ENCODE measurements around the gene ITM2B.
"Not testable (repeated sequence)": the region's sequence is repeated elsewhere in the genome, so short reads cannot be mapped to it uniquely, and the experiment has no call there.

ITM2B gene

DNA sequence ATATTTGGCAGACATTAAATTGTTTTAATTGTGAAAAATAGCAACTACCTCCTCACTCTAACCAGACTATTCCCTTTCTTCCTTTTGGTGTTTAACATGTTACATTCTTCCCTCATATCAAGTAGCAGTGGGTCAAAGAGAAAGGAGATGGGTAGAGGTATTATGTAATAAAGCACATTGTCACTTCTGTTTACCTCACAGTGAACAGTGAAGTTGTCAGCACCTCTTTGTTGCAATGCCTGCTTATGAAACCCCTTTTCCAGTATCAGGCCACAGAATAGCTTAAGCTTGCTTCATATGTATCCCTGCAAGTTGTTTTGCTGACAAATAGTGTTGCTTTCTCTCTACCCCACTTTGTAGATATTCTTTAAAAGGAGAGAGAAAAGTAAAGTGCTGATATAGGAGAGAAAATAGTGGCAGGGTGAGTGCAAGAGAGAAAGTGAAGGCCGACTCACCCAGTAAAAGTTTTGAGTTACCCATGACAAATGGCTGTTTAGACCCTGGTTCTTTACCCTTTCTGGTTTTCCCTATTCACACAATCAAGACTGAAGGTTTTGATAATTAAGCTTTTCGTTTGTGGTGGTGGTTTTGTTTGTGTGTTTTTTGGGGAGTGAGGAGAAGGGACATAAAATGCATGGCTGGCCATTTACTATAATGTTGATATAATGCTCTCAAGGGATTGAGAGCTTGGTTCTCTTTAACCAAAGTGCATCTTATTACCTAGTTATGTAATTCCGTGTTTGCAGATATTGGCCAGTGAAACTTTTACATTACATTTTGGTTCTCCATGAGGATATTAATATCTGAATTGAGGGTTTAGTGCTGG, 3.7 kb downstream of the ITM2B start:
- Histone ChIP-seq H3K4me1 (ENCODE audit: control insufficient read depth in 1 of 2, insufficient read depth in 2 of 2, low read length in 2 of 2) (peaks cover 51 to 55% of the 10 kb centered on the region in 2 donors), H3K27ac (ENCODE audit: low read depth, low read length) (no peak overlapping the region), H3K9ac (ENCODE audit: low read depth in 1 of 2, low read length in 2 of 2) (peak overlapping the region in 1 of 2 donors; percentile 99), H3K9me3 (ENCODE audit: control insufficient read depth in 1 of 2, low read length in 2 of 2) (no peaks in the 10 kb centered on the region), H3K36me3 (ENCODE audit: control insufficient read depth in 1 of 2, insufficient read depth in 2 of 2, low read length in 2 of 2) (peaks cover 2 to 19% of the 10 kb centered on the region in 2 donors), H3K27me3 (ENCODE audit: control insufficient read depth in 1 of 2, insufficient read depth in 2 of 2, low read length in 2 of 2) (no peaks in the 10 kb centered on the region), H3K4me3 (ENCODE audit: low read depth in 1 of 2, low read length in 2 of 2) (peak overlapping the region; percentile 89 to 94)

GRCh38 chr13:48239369-48239768, 6.4 kb downstream of the ITM2B start:
- Histone ChIP-seq H3K36me3 (ENCODE audit: control insufficient read depth in 1 of 2, insufficient read depth in 2 of 2, low read length in 2 of 2) (peaks cover 2 to 19% of the 10 kb centered on the region in 2 donors), H3K4me1 (ENCODE audit: control insufficient read depth in 1 of 2, insufficient read depth in 2 of 2, low read length in 2 of 2) (peaks cover 42 to 58% of the 10 kb centered on the region in 2 donors)
- H3K27me3 ChIP-seq (ENCODE audit: control insufficient read depth in 1 of 2, insufficient read depth in 2 of 2, low read length in 2 of 2); H3K9ac ChIP-seq (ENCODE audit: low read depth in 1 of 2, low read length in 2 of 2); H3K27ac ChIP-seq (ENCODE audit: low read depth, low read length); H3K4me3 ChIP-seq (ENCODE audit: low read depth in 1 of 2, low read length in 2 of 2); H3K9me3 ChIP-seq (ENCODE audit: control insufficient read depth in 1 of 2, low read length in 2 of 2): not testable (repeated sequence)

- H3K9ac ChIP-seq (ENCODE audit: low read depth in 1 of 2, low read length in 2 of 2), result no peak overlapping the region
- H3K4me3 ChIP-seq (ENCODE audit: low read depth in 1 of 2, low read length in 2 of 2), result no peak overlapping the region
- H3K27ac ChIP-seq (ENCODE audit: low read depth, low read length), result no peak overlapping the region
Observed at GRCh38 chr13:48241651-48242050, 8.6 kb downstream of the ITM2B start.

DNA sequence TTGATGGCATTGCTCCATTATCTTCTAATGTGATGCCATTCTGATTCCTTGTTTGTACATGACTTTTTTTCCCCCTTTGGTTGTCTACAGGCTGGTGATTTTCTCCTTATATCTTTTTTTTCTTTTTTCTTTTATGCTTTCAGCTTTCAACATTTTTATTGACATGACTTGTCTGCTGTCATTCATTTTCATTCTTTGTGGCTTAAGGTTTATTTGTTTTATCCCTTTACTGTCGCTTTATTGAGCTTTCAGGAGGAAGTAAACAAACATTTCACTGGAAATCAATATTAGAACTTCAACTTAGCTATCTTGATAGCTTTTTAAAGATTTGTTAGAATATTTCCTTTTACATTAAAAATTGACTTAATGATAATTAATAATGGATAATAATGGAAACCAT, 9.7 kb downstream of the ITM2B start:
- no peak overlapping the region for H3K4me3 ChIP-seq (ENCODE audit: low read depth in 1 of 2, low read length in 2 of 2)

More at GRCh38 chr13:48241651-48242050, 8.6 kb downstream of the ITM2B start:
- H3K4me1 ChIP-seq (ENCODE audit: control insufficient read depth in 1 of 2, insufficient read depth in 2 of 2, low read length in 2 of 2), result peaks cover 31 to 47% of the 10 kb centered on the region in 2 donors
- peaks cover 2 to 18% of the 10 kb centered on the region in 2 donors for H3K36me3 ChIP-seq (ENCODE audit: control insufficient read depth in 1 of 2, insufficient read depth in 2 of 2, low read length in 2 of 2)
- H3K27me3 ChIP-seq (ENCODE audit: control insufficient read depth in 1 of 2, insufficient read depth in 2 of 2, low read length in 2 of 2), result no peaks in the 10 kb centered on the region
- no peaks in the 10 kb centered on the region for H3K9me3 ChIP-seq (ENCODE audit: control insufficient read depth in 1 of 2, low read length in 2 of 2)

DNA sequence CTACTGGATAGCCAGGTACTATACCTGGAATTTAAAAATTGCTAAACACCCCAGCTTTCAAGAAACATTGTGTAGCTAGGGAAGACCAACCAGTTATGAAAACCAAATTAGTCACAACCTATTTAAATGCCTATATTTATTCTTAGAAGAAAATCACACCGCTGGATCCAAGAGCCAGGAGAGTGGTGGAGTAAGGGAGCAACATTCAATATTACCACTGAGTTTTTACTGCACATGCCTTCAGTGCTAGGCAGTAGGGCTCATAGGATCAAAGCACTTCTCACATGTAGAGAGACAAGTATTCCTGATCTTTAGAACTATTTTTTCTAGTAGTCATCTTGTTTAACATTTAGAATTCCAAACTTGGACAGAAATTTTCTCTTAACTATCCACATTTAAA, 11.2 kb downstream of the ITM2B start:
- Histone ChIP-seq H3K4me1 (ENCODE audit: control insufficient read depth in 1 of 2, insufficient read depth in 2 of 2, low read length in 2 of 2) (peaks cover 13 to 28% of the 10 kb centered on the region in 2 donors), H3K36me3 (ENCODE audit: control insufficient read depth in 1 of 2, insufficient read depth in 2 of 2, low read length in 2 of 2) (peaks cover 1 to 14% of the 10 kb centered on the region in 2 donors), H3K27me3 (ENCODE audit: control insufficient read depth in 1 of 2, insufficient read depth in 2 of 2, low read length in 2 of 2) (no peaks in the 10 kb centered on the region), H3K9me3 (ENCODE audit: control insufficient read depth in 1 of 2, low read length in 2 of 2) (no peaks in the 10 kb centered on the region), H3K9ac (ENCODE audit: low read depth in 1 of 2, low read length in 2 of 2) (no peak overlapping the region), H3K4me3 (ENCODE audit: low read depth in 1 of 2, low read length in 2 of 2) (no peak overlapping the region), H3K27ac (ENCODE audit: low read depth, low read length) (no peak overlapping the region)

More for the DNA sequence above, 9.7 kb downstream of the ITM2B start:
- Histone ChIP-seq H3K36me3 (ENCODE audit: control insufficient read depth in 1 of 2, insufficient read depth in 2 of 2, low read length in 2 of 2) (peaks cover 2 to 15% of the 10 kb centered on the region in 2 donors), H3K27me3 (ENCODE audit: control insufficient read depth in 1 of 2, insufficient read depth in 2 of 2, low read length in 2 of 2) (no peaks in the 10 kb centered on the region), H3K9me3 (ENCODE audit: control insufficient read depth in 1 of 2, low read length in 2 of 2) (no peaks in the 10 kb centered on the region), H3K4me1 (ENCODE audit: control insufficient read depth in 1 of 2, insufficient read depth in 2 of 2, low read length in 2 of 2) (peaks cover 21 to 37% of the 10 kb centered on the region in 2 donors), H3K27ac (ENCODE audit: low read depth, low read length) (no peak overlapping the region), H3K9ac (ENCODE audit: low read depth in 1 of 2, low read length in 2 of 2) (no peak overlapping the region)

DNA sequence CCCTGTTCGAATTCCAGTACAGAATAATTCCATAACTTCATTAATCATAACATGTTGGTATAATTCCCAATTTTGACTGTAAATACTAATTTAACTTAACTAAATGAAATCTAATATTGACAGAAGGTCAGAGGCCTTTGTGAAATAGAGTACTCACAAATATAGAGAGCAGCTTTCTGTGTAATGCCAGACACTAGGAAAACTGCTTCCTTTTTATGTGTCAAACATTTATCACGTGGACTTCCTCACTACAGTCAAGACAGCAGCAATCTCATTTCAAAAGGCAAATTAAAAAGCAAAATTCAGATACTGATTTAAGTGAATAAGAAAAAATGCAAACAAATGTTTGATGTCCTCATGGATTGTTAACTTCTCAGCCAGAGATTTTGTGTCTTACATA, 13.1 kb downstream of the ITM2B start:
- H3K4me1 ChIP-seq (ENCODE audit: control insufficient read depth in 1 of 2, insufficient read depth in 2 of 2, low read length in 2 of 2), result peaks cover 8 to 18% of the 10 kb centered on the region in 2 donors
- no peak overlapping the region for H3K4me3 ChIP-seq (ENCODE audit: low read depth in 1 of 2, low read length in 2 of 2)
- no peaks in the 10 kb centered on the region for H3K9me3 ChIP-seq (ENCODE audit: control insufficient read depth in 1 of 2, low read length in 2 of 2)
- no peaks in the 10 kb centered on the region for H3K36me3 ChIP-seq (ENCODE audit: control insufficient read depth in 1 of 2, insufficient read depth in 2 of 2, low read length in 2 of 2)
- H3K27me3 ChIP-seq (ENCODE audit: control insufficient read depth in 1 of 2, insufficient read depth in 2 of 2, low read length in 2 of 2), result no peaks in the 10 kb centered on the region
- H3K27ac ChIP-seq (ENCODE audit: low read depth, low read length), result no peak overlapping the region
- no peak overlapping the region for H3K9ac ChIP-seq (ENCODE audit: low read depth in 1 of 2, low read length in 2 of 2)

- Histone ChIP-seq H3K27me3 (ENCODE audit: control insufficient read depth in 1 of 2, insufficient read depth in 2 of 2, low read length in 2 of 2) (no peaks in the 10 kb centered on the region), H3K9ac (ENCODE audit: low read depth in 1 of 2, low read length in 2 of 2) (no peak overlapping the region), H3K4me1 (ENCODE audit: control insufficient read depth in 1 of 2, insufficient read depth in 2 of 2, low read length in 2 of 2) (peaks cover 0 to 10% of the 10 kb centered on the region in 2 donors), H3K36me3 (ENCODE audit: control insufficient read depth in 1 of 2, insufficient read depth in 2 of 2, low read length in 2 of 2) (peaks cover 5 to 7% of the 10 kb centered on the region in 2 donors), H3K4me3 (ENCODE audit: low read depth in 1 of 2, low read length in 2 of 2) (no peak overlapping the region), H3K27ac (ENCODE audit: low read depth, low read length) (no peak overlapping the region), H3K9me3 (ENCODE audit: control insufficient read depth in 1 of 2, low read length in 2 of 2) (no peaks in the 10 kb centered on the region)
Observed at GRCh38 chr13:48249018-48249417, 16.0 kb downstream of the ITM2B start.

- H3K27ac ChIP-seq (ENCODE audit: low read depth, low read length), result no peak overlapping the region
Observed at GRCh38 chr13:48251611-48252081, 18.6 kb downstream of the ITM2B start.

DNA sequence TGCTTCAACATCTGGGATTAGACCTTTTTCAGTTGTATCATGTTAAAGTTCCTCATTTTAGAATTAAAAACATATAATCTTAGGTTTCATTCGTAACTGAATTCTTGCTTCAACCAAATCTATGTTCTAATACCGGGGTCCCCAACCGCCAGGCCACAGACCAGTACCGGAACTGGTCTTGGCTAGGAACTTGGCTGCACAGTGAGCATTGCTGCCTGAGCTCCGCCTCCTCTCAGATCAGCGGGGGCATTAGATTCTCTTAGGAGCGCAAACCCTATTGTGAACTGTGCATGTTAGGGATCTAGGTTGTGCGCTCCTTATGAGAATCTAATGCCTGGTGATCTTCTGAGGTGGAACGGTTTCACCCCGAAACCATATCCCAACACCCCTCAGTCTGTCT, 19.2 kb downstream of the ITM2B start:
- no peaks in the 10 kb centered on the region for H3K9me3 ChIP-seq (ENCODE audit: control insufficient read depth in 1 of 2, low read length in 2 of 2)
- peaks cover 19 to 33% of the 10 kb centered on the region in 2 donors for H3K36me3 ChIP-seq (ENCODE audit: control insufficient read depth in 1 of 2, insufficient read depth in 2 of 2, low read length in 2 of 2)
- H3K4me3 ChIP-seq (ENCODE audit: low read depth in 1 of 2, low read length in 2 of 2), result no peak overlapping the region
- H3K27me3 ChIP-seq (ENCODE audit: control insufficient read depth in 1 of 2, insufficient read depth in 2 of 2, low read length in 2 of 2), result no peaks in the 10 kb centered on the region
- no peak overlapping the region for H3K9ac ChIP-seq (ENCODE audit: low read depth in 1 of 2, low read length in 2 of 2)
- H3K4me1 ChIP-seq (ENCODE audit: control insufficient read depth in 1 of 2, insufficient read depth in 2 of 2, low read length in 2 of 2), result peaks cover 0 to 9% of the 10 kb centered on the region in 2 donors
- H3K27ac ChIP-seq (ENCODE audit: low read depth, low read length), result no peak overlapping the region

More at GRCh38 chr13:48251611-48252081, 18.6 kb downstream of the ITM2B start:
- Histone ChIP-seq H3K36me3 (ENCODE audit: control insufficient read depth in 1 of 2, insufficient read depth in 2 of 2, low read length in 2 of 2) (peaks cover 16 to 28% of the 10 kb centered on the region in 2 donors), H3K4me1 (ENCODE audit: control insufficient read depth in 1 of 2, insufficient read depth in 2 of 2, low read length in 2 of 2) (peaks cover 0 to 9% of the 10 kb centered on the region in 2 donors), H3K9me3 (ENCODE audit: control insufficient read depth in 1 of 2, low read length in 2 of 2) (no peaks in the 10 kb centered on the region), H3K4me3 (ENCODE audit: low read depth in 1 of 2, low read length in 2 of 2) (no peak overlapping the region), H3K27me3 (ENCODE audit: control insufficient read depth in 1 of 2, insufficient read depth in 2 of 2, low read length in 2 of 2) (no peaks in the 10 kb centered on the region), H3K9ac (ENCODE audit: low read depth in 1 of 2, low read length in 2 of 2) (no peak overlapping the region)

DNA sequence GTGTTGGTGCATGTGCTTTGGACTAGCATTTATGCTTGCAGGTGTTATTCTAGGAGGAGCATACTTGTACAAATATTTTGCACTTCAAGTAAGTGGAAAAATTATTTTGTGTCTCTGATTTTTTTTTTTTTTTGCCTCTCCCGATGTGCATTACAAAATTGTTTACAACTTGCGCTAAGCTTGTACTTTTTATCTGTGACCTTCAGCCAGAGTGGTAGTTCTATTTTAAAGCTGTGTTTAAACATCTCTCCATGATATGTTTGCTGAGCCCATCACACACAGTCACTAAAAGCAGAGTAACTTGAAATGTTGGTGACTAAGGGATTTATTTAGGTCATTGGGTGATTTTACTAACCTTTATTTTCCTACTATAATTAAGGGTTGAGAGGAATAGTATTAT, 20.8 kb downstream of the ITM2B start:
- peaks cover 0 to 9% of the 10 kb centered on the region in 2 donors for H3K4me1 ChIP-seq (ENCODE audit: control insufficient read depth in 1 of 2, insufficient read depth in 2 of 2, low read length in 2 of 2)
- H3K4me3 ChIP-seq (ENCODE audit: low read depth in 1 of 2, low read length in 2 of 2), result no peak overlapping the region
- no peak overlapping the region for H3K9ac ChIP-seq (ENCODE audit: low read depth in 1 of 2, low read length in 2 of 2)
- no peak overlapping the region for H3K27ac ChIP-seq (ENCODE audit: low read depth, low read length)
- peaks cover 24 to 42% of the 10 kb centered on the region in 2 donors for H3K36me3 ChIP-seq (ENCODE audit: control insufficient read depth in 1 of 2, insufficient read depth in 2 of 2, low read length in 2 of 2)
- H3K27me3 ChIP-seq (ENCODE audit: control insufficient read depth in 1 of 2, insufficient read depth in 2 of 2, low read length in 2 of 2), result no peaks in the 10 kb centered on the region
- no peaks in the 10 kb centered on the region for H3K9me3 ChIP-seq (ENCODE audit: control insufficient read depth in 1 of 2, low read length in 2 of 2)
